ENCODE results near the gene PTPN14. TPM values are rescaled to one million over a fixed set of nuclear protein-coding genes. Genes with fewer than 3 reads are reported as not detected.

PTPN14 gene
- total and polyA plus RNA-seq, 2 of the 8 experiments (the other 6 are each of a cell fraction or from before 2014, with no cell fraction given) = 14.4 to 93.6 TPM

DNA sequence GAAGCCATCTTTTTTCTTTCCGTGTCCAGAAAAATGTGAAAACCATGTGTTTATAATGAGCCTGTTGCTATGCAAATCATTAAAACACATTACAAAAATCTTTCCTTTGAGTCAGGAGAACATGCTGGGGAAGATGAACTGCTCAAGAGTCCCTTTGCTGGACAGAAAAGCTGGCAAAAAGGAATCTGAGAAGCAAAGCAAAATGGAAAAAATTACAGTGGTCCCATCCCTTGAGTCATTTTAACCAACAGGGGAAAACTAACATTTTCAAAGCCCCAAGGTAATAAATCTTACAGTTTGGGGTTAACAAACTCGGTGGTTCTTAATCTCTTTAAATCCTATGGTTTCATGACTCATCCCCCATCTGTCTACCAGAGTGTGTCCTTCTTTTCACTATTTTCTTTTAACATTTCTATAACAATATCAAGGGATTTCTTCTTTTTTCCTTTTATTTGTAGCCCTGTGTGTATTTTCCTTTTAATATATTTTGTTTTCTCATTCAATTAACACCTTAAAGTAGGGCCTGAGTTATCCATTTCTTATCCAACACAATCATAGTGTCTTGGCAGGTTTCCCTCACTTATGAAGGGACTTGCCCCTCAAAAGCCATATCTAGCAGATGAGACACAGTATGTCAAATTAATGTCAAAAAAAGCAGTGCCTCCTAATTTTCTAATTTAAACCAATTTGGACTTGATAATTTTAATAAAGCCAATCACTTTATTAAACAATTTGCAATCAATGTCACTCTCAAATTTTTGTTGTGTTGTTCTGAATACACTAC lies 105.4 kb downstream of the PTPN14 start:
- H2BK5ac ChIP-seq (ENCODE audit: low read depth, low read length) = peak overlapping the region; percentile 69; the same call in 1 of the 2 replicates
- H2AFZ ChIP-seq (ENCODE audit: low read length) = no peak overlapping the region
- H3K27me3 ChIP-seq (replicated peaks in 1 of 4; ENCODE audit: control insufficient read depth in 3 of 4, extremely low read depth in 1 of 4, insufficient read depth in 3 of 4, low read length in 3 of 4) = no peaks in the 10 kb centered on the region
- no peak overlapping the region for H4K8ac ChIP-seq (ENCODE audit: extremely low read depth, insufficient read depth, low read length)
- no peak overlapping the region for H3K23ac ChIP-seq (ENCODE audit: insufficient read length)
- TF ChIP-seq, protein P1, sequence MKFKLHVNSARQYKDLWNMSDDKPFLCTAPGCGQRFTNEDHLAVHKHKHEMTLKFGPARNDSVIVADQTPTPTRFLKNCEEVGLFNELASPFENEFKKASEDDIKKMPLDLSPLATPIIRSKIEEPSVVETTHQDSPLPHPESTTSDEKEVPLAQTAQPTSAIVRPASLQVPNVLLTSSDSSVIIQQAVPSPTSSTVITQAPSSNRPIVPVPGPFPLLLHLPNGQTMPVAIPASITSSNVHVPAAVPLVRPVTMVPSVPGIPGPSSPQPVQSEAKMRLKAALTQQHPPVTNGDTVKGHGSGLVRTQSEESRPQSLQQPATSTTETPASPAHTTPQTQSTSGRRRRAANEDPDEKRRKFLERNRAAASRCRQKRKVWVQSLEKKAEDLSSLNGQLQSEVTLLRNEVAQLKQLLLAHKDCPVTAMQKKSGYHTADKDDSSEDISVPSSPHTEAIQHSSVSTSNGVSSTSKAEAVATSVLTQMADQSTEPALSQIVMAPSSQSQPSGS (IDR thresholded peaks at IDR 0.05; ENCODE audit: low read length) = no peak
- TF ChIP-seq JUN (IDR thresholded peaks at IDR 0.05; ENCODE audit: low read depth, low read length) (no peak), EP300 (IDR thresholded peaks at IDR 0.05; ENCODE audit: borderline replicate concordance in 1 of 2, low read depth in 2 of 2, low read length in 2 of 2) (no peak), SP1 (IDR thresholded peaks at IDR 0.05; ENCODE audit: low read depth, low read length) (no peak)
- H2BK120ac ChIP-seq (replicated peaks; ENCODE audit: low read depth, low read length) = peak overlapping the region; percentile 41
- H4K91ac ChIP-seq (replicated peaks; ENCODE audit: insufficient read length, low read length) = no peak overlapping the region
- no peaks in the 10 kb centered on the region for H4K20me1 ChIP-seq (replicated peaks in 1 of 2; ENCODE audit: control insufficient read depth in 1 of 2, insufficient read depth in 2 of 2, low read length in 2 of 2)
- H4K5ac ChIP-seq (ENCODE audit: insufficient read length, low read depth, low read length) = peak overlapping the region; percentile 35
- H3K14ac ChIP-seq (ENCODE audit: insufficient read length) = no peak overlapping the region
- peak overlapping the region; percentile 36; the same call in 1 of the 2 replicates for H3K18ac ChIP-seq (ENCODE audit: extremely low read depth, low read length)
- no peak overlapping the region for H2BK15ac ChIP-seq (ENCODE audit: low read length)
- no peak overlapping the region for H2BK20ac ChIP-seq (ENCODE audit: low read length)
- no peak overlapping the region for H3K4ac ChIP-seq (replicated peaks; ENCODE audit: insufficient read length, low read depth, low read length)
- no peaks in the 10 kb centered on the region for H3K9me3 ChIP-seq (ENCODE audit: insufficient read depth in 2 of 2, low read depth in 1 of 2, low read length in 1 of 2)
- H2AK5ac ChIP-seq (ENCODE audit: low read depth, low read length) = peak overlapping the region; percentile 61; the same call in 1 of the 2 replicates
- ChIA-PET CTCF (ENCODE audit: partially characterized antibody) (no interaction called here), POLR2A (ENCODE audit: partially characterized antibody) (interaction anchor here (6.2 kb wide), 1 partner anchor 107 kb away, joined by 30 read pairs; the partner anchor contains the start of gene PTPN14)
- H3K79me2 ChIP-seq (ENCODE audit: control insufficient read depth in 1 of 2, insufficient read depth in 2 of 2, low read length in 2 of 2) = peaks cover 0 to 13% of the 10 kb centered on the region in 2 experiments; a peak in 1 of 4 replicates
- peaks cover 0 to 2% (median 0%) of the 10 kb centered on the region in 4 experiments; a peak in 1 of 8 replicates for H3K36me3 ChIP-seq (ENCODE audit: control insufficient read depth in 2 of 4, insufficient read depth in 4 of 4, low read length in 3 of 4)
- H3K9ac ChIP-seq (replicated peaks in 1 of 4; ENCODE audit: extremely low read depth in 1 of 4, low read depth in 3 of 4, low read length in 3 of 4) = no peak overlapping the region; a peak in 1 of 7 replicates
- H3K56ac ChIP-seq (replicated peaks; ENCODE audit: insufficient read length, low read depth, low read length) = no peak overlapping the region
- H3K27ac ChIP-seq (ENCODE audit: low read depth, low read length) = peak overlapping the region; percentile 60; the same call in 1 of the 2 replicates
- peak; percentile 42 for FAIRE-seq
- H2BK12ac ChIP-seq (ENCODE audit: low read depth, low read length) = no peak overlapping the region; the same call in 1 of the 2 replicates
- H3K4me1 ChIP-seq (replicated peaks in 1 of 4; ENCODE audit: control insufficient read depth in 3 of 4, insufficient read depth in 4 of 4, low read length in 3 of 4) = peaks cover 2 to 29% (median 9%) of the 10 kb centered on the region in 4 experiments; a peak in 4 of 7 replicates
- peak overlapping the region in 1 of 2 experiments; percentile 55; a peak in 1 of 4 replicates for H3K4me2 ChIP-seq (ENCODE audit: insufficient read depth in 1 of 2, low read depth in 2 of 2, low read length in 2 of 2)
- peak overlapping the region in 1 of 4 experiments; percentile 10; a peak in 1 of 8 replicates for H3K4me3 ChIP-seq (ENCODE audit: extremely low read depth in 1 of 4, insufficient read depth in 2 of 4, low read depth in 3 of 4, low read length in 4 of 4)
- H3K79me1 ChIP-seq (ENCODE audit: low read depth, low read length) = no peaks in the 10 kb centered on the region
- DNase-seq (ENCODE audit: low read depth in 1 of 2, low spot score in 2 of 2) = no peak
- 73% methylated on average over 2 of the region's 2 CpGs; no CpG with 5 or more reads in 1 of the 2 experiments for WGBS, 2 experiments (ENCODE audit: extremely low coverage in 1 of 2, insufficient coverage in 1 of 2, insufficient read length in 1 of 2, insufficient replicate concordance in 2 of 2, low coverage in 1 of 2, low lambda C conversion rate in 2 of 2, missing lambda C conversion rate in 1 of 2)
- H3K23me2 ChIP-seq (ENCODE audit: low read depth, low read length) = no peaks in the 10 kb centered on the region
